Body of pancreas (tissue), 4 donors: ENCODE results near the gene RASGEF1C. TPM values are rescaled to one million over a fixed set of nuclear protein-coding genes. Genes with fewer than 3 reads are reported as not detected.

ENCODE experiments used
- ATAC-seq: fragments of 150-250 bp; one replicate; pipeline ENCODE4 v1.9.1; 2016
- DNase-seq, 4 donors: peaks; one replicate each; pipeline ENCODE4 v3.0.0-alpha.2; 2019
- H3K27ac ChIP-seq, 4 donors: fragments of 200-600 bp; sonication (generic); 1 replicate in 3 of 4; 2 replicates in 1 of 4; pipeline versions ENCODE4 v1.5.1 to v1.6.1; 2016 to 2019; ENCODE audit warnings: mild to moderate bottlenecking in 1 of 4, mixed read lengths in 1 of 4, moderate library complexity in 1 of 4
- H3K27me3 ChIP-seq, 2 donors: fragments of 200-600 bp; sonication (generic); one replicate each; pipeline ENCODE4 v1.6.0; 2016; ENCODE audit warnings: mild to moderate bottlenecking in 1 of 2
- H3K36me3 ChIP-seq, 2 donors: fragments of 200-600 bp; sonication (generic); replicated peaks in 1 of 2; 2 replicates each; pipeline ENCODE4 v1.5.1; 2016; ENCODE audit warnings: low read depth in 2 of 2; ENCODE audit not compliant: insufficient read depth in 1 of 2
- H3K4me1 ChIP-seq: fragments of 200-600 bp; sonication (generic); one replicate; pipeline ENCODE4 v1.6.0; 2016
- H3K4me3 ChIP-seq, 2 donors: fragments of 200-600 bp; sonication (generic); 1 replicate in 1 of 2; 2 replicates in 1 of 2; pipeline ENCODE4 v1.5.1; 2016 to 2019
- H3K9me3 ChIP-seq, 3 donors: fragments of 200-600 bp; sonication (generic); 1 replicate in 2 of 3; 2 replicates in 1 of 3; pipeline ENCODE4 v1.5.1; 2016
- POLR2A ChIP-seq, 3 donors: fragments of 450-650 bp; IDR thresholded peaks; one replicate each; pipeline ENCODE4 v1.6.1; 2016; ENCODE audit warnings: antibody characterized with exemption in 3 of 3, mild to moderate bottlenecking in 2 of 3
- WGBS, 2 donors: methylation state at CpG; one replicate each; pipeline ENCODE4 v1.1.5; 2017; 5-methylcytosine and 5-hydroxymethylcytosine counted together
- intact Hi-C: fragments of 100-400 bp; cut with DNase I; formaldehyde crosslinking; loops from one replicate; pipeline ENCODE4 v1.15.1; 2023
- total RNA-seq, 2 donors: library from RNA; depleted of rRNA; stranded (reverse); fragments of >200 nt; gene quantifications; one replicate each; pipeline ENCODE4 v1.1.0, GENCODE V29; 2016
- TF ChIP-seq, protein P1 (sequence below), 7 experiments: fragments of 450-650 bp in 4 of 7; fragments of 200-600 bp in 3 of 7; sonication (generic) in 3 of 7; IDR thresholded peaks; one replicate each; pipeline ENCODE4 v1.5.1; 2016 to 2019; ENCODE audit warnings: antibody characterized with exemption in 7 of 7

Gene RASGEF1C
- total RNA-seq, 2 donors from 2014 or later: not detected

DNA sequence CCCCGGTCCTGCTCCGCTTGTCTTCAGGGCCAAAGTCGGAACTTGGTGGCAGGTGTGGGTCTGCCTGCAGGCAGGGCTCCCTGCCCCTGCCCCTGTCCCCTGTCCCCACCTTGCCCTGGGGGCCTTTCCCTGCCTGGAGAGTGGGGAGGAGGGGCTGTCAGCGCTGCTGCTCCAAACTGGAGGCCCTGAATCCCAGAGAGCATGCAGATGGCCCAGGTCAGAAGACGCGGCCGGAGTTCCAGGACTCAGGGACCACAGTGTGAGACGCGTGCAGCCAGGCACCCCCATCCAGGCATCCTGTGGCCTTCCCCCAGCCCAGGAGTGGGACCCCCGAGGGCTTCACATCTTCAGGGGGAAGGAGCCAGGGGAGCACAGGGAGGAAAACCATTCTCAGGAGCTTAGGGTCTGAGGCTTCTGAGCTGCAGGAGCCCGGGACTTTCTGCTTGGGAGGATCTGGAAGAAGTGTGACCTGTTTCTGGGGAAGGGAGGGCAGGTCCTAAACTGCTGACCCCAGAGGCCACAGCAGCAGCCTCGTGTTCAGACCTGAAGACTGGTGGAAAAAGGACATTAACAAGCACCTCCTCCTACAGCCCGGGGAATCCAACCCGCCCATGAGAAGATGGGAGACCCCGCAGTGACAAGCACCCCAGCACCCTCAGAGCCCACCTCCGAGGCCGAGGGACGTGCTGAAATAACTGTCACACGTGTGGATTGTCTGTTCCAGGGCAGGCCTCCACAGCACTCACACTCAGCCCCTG lies 38.0 kb downstream of the RASGEF1C start:
- H3K9me3 ChIP-seq: no peaks in the 10 kb centered on the region
- TF ChIP-seq, protein P1, sequence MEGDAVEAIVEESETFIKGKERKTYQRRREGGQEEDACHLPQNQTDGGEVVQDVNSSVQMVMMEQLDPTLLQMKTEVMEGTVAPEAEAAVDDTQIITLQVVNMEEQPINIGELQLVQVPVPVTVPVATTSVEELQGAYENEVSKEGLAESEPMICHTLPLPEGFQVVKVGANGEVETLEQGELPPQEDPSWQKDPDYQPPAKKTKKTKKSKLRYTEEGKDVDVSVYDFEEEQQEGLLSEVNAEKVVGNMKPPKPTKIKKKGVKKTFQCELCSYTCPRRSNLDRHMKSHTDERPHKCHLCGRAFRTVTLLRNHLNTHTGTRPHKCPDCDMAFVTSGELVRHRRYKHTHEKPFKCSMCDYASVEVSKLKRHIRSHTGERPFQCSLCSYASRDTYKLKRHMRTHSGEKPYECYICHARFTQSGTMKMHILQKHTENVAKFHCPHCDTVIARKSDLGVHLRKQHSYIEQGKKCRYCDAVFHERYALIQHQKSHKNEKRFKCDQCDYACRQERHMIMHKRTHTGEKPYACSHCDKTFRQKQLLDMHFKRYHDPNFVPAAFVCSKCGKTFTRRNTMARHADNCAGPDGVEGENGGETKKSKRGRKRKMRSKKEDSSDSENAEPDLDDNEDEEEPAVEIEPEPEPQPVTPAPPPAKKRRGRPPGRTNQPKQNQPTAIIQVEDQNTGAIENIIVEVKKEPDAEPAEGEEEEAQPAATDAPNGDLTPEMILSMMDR (IDR thresholded peaks at IDR 0.05): no peak
- H3K4me1 ChIP-seq: no peaks in the 10 kb centered on the region
- H3K36me3 ChIP-seq: no peaks in the 10 kb centered on the region
- ATAC-seq (no peak), DNase-seq (no peak)
- no peaks in the 10 kb centered on the region for H3K27me3 ChIP-seq
- H3K4me3 ChIP-seq: no peak overlapping the region
- no peak overlapping the region for H3K27ac ChIP-seq
- WGBS, 2 donors: 67 to 77% methylated on average over 7 to 17 of the region's 19 CpGs
- intact Hi-C loops: no loop called here

- no peaks in the 10 kb centered on the region for H3K9me3 ChIP-seq
- ATAC-seq (no peak), DNase-seq (no peak)
- no peaks in the 10 kb centered on the region for H3K36me3 ChIP-seq
- intact Hi-C loops: no loop called here
- no peak overlapping the region for H3K27ac ChIP-seq
- TF ChIP-seq, protein P1 (IDR thresholded peaks at IDR 0.05): no peak
- no peak for TF ChIP-seq POLR2A (IDR thresholded peaks at IDR 0.05)
- no peaks in the 10 kb centered on the region for H3K27me3 ChIP-seq
- H3K4me1 ChIP-seq: no peaks in the 10 kb centered on the region
- WGBS, 2 donors: 43 to 62% methylated on average over 23 to 32 of the region's 32 CpGs
- no peak overlapping the region for H3K4me3 ChIP-seq
Measured at GRCh38 chr5:180170106-180170809, 38.8 kb downstream of the RASGEF1C start.

DNA sequence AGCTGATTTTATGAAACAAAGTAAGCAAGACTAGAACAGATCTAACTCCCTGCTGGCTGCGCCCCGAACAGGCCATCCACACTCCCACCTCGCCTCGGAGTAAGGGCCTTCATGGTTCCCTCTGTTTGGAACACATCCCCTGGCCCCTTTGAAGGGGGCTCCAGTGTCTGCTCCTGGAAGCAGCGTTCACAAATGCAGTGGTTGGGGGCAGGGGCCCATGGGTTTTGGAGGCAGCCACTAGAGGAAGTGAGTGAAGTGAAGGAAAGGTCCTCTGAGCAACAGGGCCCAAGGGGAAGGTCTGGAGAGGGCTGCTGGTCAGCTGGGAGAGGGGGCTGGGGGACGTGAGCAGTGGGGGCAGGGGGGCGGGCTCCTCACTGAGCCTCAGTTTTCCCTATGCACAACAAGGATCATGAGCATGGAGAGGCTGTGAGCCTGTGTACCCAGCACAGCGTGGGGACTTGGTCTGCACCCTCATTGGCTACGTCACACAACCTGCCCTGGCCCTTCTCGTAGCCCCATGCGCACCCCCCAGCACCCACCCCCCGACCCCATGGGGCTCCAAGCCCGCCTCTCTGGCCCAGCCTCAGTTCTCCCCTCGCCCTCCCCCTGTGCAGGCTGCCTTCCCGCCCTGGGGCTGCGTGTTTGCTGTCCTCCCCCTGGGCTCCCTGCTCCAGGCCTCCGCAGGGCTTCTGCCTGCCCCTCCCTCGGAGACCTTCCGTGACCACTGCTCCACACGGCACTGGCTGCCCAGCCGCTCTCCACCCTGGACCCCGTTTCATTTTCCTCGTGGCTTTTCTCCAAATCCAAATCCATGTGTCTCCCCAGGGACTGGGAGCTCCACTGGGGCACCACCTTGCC lies 39.5 kb downstream of the RASGEF1C start:
- Histone ChIP-seq H3K9me3 (no peaks in the 10 kb centered on the region), H3K4me3 (no peak overlapping the region), H3K36me3 (no peaks in the 10 kb centered on the region), H3K4me1 (no peaks in the 10 kb centered on the region), H3K27me3 (no peaks in the 10 kb centered on the region), H3K27ac (no peak overlapping the region)
- ATAC-seq (no peak), DNase-seq (no peak)
- WGBS, 2 donors: 68 to 71% methylated on average over 19 to 20 of the region's 23 CpGs
- TF ChIP-seq POLR2A (IDR thresholded peaks at IDR 0.05): no peak
- TF ChIP-seq, protein P1 (IDR thresholded peaks at IDR 0.05): no peak
- intact Hi-C loops: no loop called here

DNA sequence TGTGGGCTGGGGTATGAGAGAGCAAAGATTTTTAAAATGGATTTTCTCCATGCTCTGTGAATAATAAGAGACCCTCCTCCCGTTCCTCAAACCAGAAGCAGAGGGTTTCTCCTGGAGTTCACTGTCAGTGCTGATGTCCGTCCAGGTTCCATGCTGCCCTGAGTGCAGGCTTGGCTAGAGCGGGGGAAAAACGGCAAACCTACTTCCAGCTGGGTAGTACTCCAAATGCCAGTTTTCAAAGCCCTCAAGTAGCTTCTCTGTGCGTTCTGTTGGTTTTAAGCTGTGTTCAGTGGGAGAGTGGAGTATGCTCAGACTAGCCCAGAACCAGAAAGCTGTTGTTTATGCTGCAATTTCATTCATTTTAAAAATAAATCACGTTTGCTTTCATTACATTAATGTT lies 40.3 kb downstream of the RASGEF1C start:
- ATAC-seq (no peak), DNase-seq (no peak)
- Histone ChIP-seq H3K27me3 (no peaks in the 10 kb centered on the region), H3K27ac (no peak overlapping the region), H3K36me3 (no peaks in the 10 kb centered on the region), H3K4me3 (no peak overlapping the region), H3K9me3 (no peaks in the 10 kb centered on the region), H3K4me1 (no peaks in the 10 kb centered on the region)
- no peak for TF ChIP-seq POLR2A (IDR thresholded peaks at IDR 0.05)
- TF ChIP-seq, protein P1 (IDR thresholded peaks at IDR 0.05): no peak
- intact Hi-C loops: no loop called here
- WGBS, 2 donors: 70 to 71% methylated on average over 5 to 6 of the region's 6 CpGs
